ENCODE measurements around the gene ADAMTS17.

DNA sequence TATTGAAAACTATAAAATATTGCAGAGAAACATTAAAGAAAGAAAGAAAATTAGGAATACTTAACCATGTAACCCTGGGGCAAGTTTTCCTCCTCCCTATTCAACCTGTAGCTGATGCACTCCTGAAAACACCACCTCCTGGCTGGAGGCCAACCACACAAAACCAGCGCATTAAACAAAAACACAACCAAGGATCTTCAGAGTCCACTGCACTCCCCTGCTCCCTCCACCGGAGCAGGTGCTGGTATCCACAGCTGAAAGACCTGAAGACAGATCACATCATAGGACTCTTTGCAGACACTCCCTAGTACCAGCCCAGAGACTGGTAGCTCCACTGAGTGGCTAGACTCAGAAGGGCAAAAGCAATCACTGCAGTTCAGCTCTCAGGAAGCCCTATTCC, 13.6 kb upstream of the ADAMTS17 start:
- TF ChIP-seq, protein P1, sequence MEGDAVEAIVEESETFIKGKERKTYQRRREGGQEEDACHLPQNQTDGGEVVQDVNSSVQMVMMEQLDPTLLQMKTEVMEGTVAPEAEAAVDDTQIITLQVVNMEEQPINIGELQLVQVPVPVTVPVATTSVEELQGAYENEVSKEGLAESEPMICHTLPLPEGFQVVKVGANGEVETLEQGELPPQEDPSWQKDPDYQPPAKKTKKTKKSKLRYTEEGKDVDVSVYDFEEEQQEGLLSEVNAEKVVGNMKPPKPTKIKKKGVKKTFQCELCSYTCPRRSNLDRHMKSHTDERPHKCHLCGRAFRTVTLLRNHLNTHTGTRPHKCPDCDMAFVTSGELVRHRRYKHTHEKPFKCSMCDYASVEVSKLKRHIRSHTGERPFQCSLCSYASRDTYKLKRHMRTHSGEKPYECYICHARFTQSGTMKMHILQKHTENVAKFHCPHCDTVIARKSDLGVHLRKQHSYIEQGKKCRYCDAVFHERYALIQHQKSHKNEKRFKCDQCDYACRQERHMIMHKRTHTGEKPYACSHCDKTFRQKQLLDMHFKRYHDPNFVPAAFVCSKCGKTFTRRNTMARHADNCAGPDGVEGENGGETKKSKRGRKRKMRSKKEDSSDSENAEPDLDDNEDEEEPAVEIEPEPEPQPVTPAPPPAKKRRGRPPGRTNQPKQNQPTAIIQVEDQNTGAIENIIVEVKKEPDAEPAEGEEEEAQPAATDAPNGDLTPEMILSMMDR (IDR thresholded peaks at IDR 0.05; ENCODE audit: low read depth, low read length) = no peak
- no peak for TF ChIP-seq EZH2phosphoT487 (IDR thresholded peaks at IDR 0.05; ENCODE audit: low read depth)

Measured in OCI-LY3 (cell line).